K562 (cell line): ENCODE results near the gene DMGDH. TPM values are rescaled to one million over a fixed set of nuclear protein-coding genes. Genes with fewer than 3 reads are reported as not detected.

Experiments used
- ATAC-seq: fragments of 200-7000 bp; cut with Tn5 transposase; 3 replicates; pipeline ENCODE4 v1.9.1; 2020; ENCODE audit warnings: moderate library complexity
- BruUV-seq: library from RNA; stranded (reverse); fragments of 400-500 nt; replicated peaks from 2 replicates; lab custom pipeline; 2021; lab: Mats Ljungman, UMichigan
- CTCF ChIA-PET: fragments of 300-600 bp; formaldehyde crosslinking; extraction: SDS; loops from one replicate; lab custom pipeline; 2021; ENCODE audit warnings: low intra/inter-chr PET ratio; lab: Yijun Ruan, JAX
- POLR2A ChIA-PET: fragments of 300-600, 350-650 bp; sonication (Branson Sonifier 250); formaldehyde crosslinking; extraction: SDS; loops from one replicate; lab custom pipeline; 2021; ENCODE audit warnings: antibody characterized with exemption, inconsistent platforms; lab: Yijun Ruan, JAX
- DNase-seq, 4 experiments: peaks; one replicate each; pipeline versions ENCODE4 v3.0.0 to v3.0.0-alpha.2; 2011 to 2018; ENCODE audit warnings: low spot score in 3 of 4, mixed read lengths in 3 of 4; ENCODE audit errors: extremely low read depth in 1 of 4
- FAIRE-seq: peaks from 2 replicates; lab custom pipeline; 2011; peaks lifted over from hg19 to GRCh38; lab: Jason Lieb, UNC
- H2AFZ ChIP-seq: 2 replicates; pipeline ENCODE4 v1.6.0; 2011; ENCODE audit warnings: low read depth, low read length, control low read depth, inconsistent platforms
- H3K27ac ChIP-seq: fragments of 200-600 bp; 3 replicates; pipeline ENCODE4 v1.8.0; 2011; ENCODE audit warnings: low read depth, mild to moderate bottlenecking, control low read depth, inconsistent platforms, low read length, moderate library complexity, mixed read lengths; ENCODE audit errors: extremely low read depth
- H3K27me3 ChIP-seq, 2 experiments: fragments of 300-600 bp in 1 of 2; 2 replicates in 1 of 2; 3 replicates in 1 of 2; pipeline versions ENCODE4 v1.6.0 to v1.8.0; 2011; ENCODE audit warnings: inconsistent platforms in 2 of 2, low read length in 2 of 2, mild to moderate bottlenecking in 1 of 2, mixed read lengths in 1 of 2, moderate library complexity in 1 of 2; ENCODE audit not compliant: control insufficient read depth in 2 of 2, insufficient read depth in 2 of 2
- H3K36me3 ChIP-seq: fragments of 300-600 bp; 3 replicates; pipeline ENCODE4 v1.8.0; 2011; ENCODE audit warnings: mild to moderate bottlenecking, low read length, inconsistent platforms; ENCODE audit not compliant: control insufficient read depth, insufficient read depth
- H3K4me1 ChIP-seq, 2 experiments: fragments of 200-600 bp in 1 of 2; replicated peaks in 1 of 2; 2 replicates in 1 of 2; 3 replicates in 1 of 2; pipeline versions ENCODE4 v1.5.1 to v1.8.0; 2011; ENCODE audit warnings: inconsistent platforms in 2 of 2, low read length in 2 of 2, mild to moderate bottlenecking in 1 of 2, mixed read lengths in 1 of 2, moderate library complexity in 1 of 2; ENCODE audit not compliant: control insufficient read depth in 2 of 2, insufficient read depth in 2 of 2
- H3K4me2 ChIP-seq: 2 replicates; pipeline ENCODE4 v1.6.1; 2011; ENCODE audit warnings: low read length, control low read depth, inconsistent platforms, mixed read lengths; ENCODE audit not compliant: insufficient read depth
- H3K4me3 ChIP-seq: fragments of 200-600 bp; sonication (generic), shearing (Covaris generic); 2 replicates; pipeline ENCODE4 v1.5.1; 2016; ENCODE audit warnings: control low read depth, inconsistent platforms
- H3K79me2 ChIP-seq: fragments of 200-600 bp; 3 replicates; pipeline ENCODE4 v1.8.0; 2011; ENCODE audit warnings: low read length, inconsistent platforms; ENCODE audit not compliant: control insufficient read depth, insufficient read depth
- H3K9ac ChIP-seq, 2 experiments: 2 replicates each; pipeline versions ENCODE4 v1.6.0 to v1.6.1; 2011; ENCODE audit warnings: low read depth in 2 of 2, low read length in 2 of 2, control low read depth in 1 of 2, inconsistent platforms in 1 of 2, mild to moderate bottlenecking in 1 of 2, mixed read lengths in 1 of 2; ENCODE audit not compliant: insufficient read depth in 1 of 2
- H3K9me1 ChIP-seq: one replicate; pipeline ENCODE4 v1.6.0; 2011; ENCODE audit warnings: inconsistent platforms, mild to moderate bottlenecking, low read length, moderate library complexity; ENCODE audit not compliant: control insufficient read depth, insufficient read depth
- H3K9me3 ChIP-seq: replicated peaks from 2 replicates; pipeline ENCODE4 v1.5.1; 2011; ENCODE audit warnings: low read depth, low read length, inconsistent platforms; ENCODE audit not compliant: control insufficient read depth, insufficient read depth
- H4K20me1 ChIP-seq: replicated peaks from 2 replicates; pipeline ENCODE4 v1.6.1; 2011; ENCODE audit warnings: low read length, inconsistent platforms, mixed read lengths; ENCODE audit not compliant: control insufficient read depth, insufficient read depth
- CBFB ChIP-seq: sonication (generic); formaldehyde crosslinking; IDR thresholded peaks from 2 replicates; pipeline ENCODE4 v1.4.0; 2020; ENCODE audit warnings: mild to moderate bottlenecking, missing genetic modification reagents
- DEAF1 ChIP-seq: fragments of 450-650 bp; formaldehyde crosslinking; IDR thresholded peaks from 2 replicates; pipeline ENCODE4 v1.4.0; 2020; ENCODE audit warnings: mild to moderate bottlenecking, moderate library complexity
- E2F1 ChIP-seq: sonication (generic); formaldehyde crosslinking; IDR thresholded peaks from 2 replicates; pipeline ENCODE4 v1.8.1; 2023; ENCODE audit warnings: mild to moderate bottlenecking, missing genetic modification reagents, moderate library complexity
- ESRRB ChIP-seq: fragments of 250-450 bp; sonication (Bioruptor Pico); IDR thresholded peaks from 2 replicates; pipeline ENCODE4 v1.5.0; 2020; ENCODE audit warnings: mild to moderate bottlenecking, moderate library complexity, borderline replicate concordance
- HINFP ChIP-seq: fragments of 450-650 bp; conservative IDR thresholded peaks from 2 replicates; pipeline ENCODE4 v1.6.1; 2016; ENCODE audit warnings: missing genetic modification characterization, low read depth, mild to moderate bottlenecking, control low read depth, missing compliant biosample characterization
- NFIC ChIP-seq: fragments of 450-650 bp; IDR thresholded peaks from 2 replicates; pipeline ENCODE4 v1.6.1; 2017; ENCODE audit warnings: mild to moderate bottlenecking, inconsistent platforms
- RNF219 ChIP-seq: fragments of 250-450 bp; sonication (Bioruptor Pico); IDR thresholded peaks from 2 replicates; pipeline ENCODE4 v1.5.0; 2022; ENCODE audit warnings: mild to moderate bottlenecking
- SFPQ ChIP-seq: fragments of 200-400 bp; formaldehyde crosslinking; IDR thresholded peaks from 2 replicates; pipeline ENCODE4 v1.6.1; 2017; ENCODE audit warnings: mild to moderate bottlenecking, low read depth, low read length, moderate library complexity
- U2AF2 ChIP-seq: fragments of 200-400 bp; formaldehyde crosslinking; optimal IDR thresholded peaks from 2 replicates; pipeline ENCODE3; 2017; ENCODE audit warnings: low read depth, mild to moderate bottlenecking, low read length
- ZBTB26 ChIP-seq: fragments of 450-650 bp; formaldehyde crosslinking; IDR thresholded peaks from 2 replicates; pipeline ENCODE4 v1.4.0; 2022; ENCODE audit warnings: missing genetic modification characterization
- ZC3H4 ChIP-seq: sonication (generic); formaldehyde crosslinking; IDR thresholded peaks from 2 replicates; pipeline ENCODE4 v1.9.0; 2021; ENCODE audit warnings: missing genetic modification reagents, borderline replicate concordance
- ZNF699 ChIP-seq: fragments of 250-450 bp; sonication (Bioruptor Pico); IDR thresholded peaks from 2 replicates; pipeline ENCODE4 v1.8.0; 2021; ENCODE audit warnings: mild to moderate bottlenecking, moderate library complexity; ENCODE audit not compliant: insufficient replicate concordance
- WGBS: fragments of 100-300 bp; shearing (Covaris generic); methylation state at CpG from one replicate; pipeline ENCODE4 v1.1.6; 2016; ENCODE audit warnings: low coverage, mixed read lengths; ENCODE audit not compliant: insufficient coverage; ENCODE audit errors: missing lambda C conversion rate; 5-methylcytosine and 5-hydroxymethylcytosine counted together
- in situ Hi-C: fragments of 300-500 bp; cut with MboI; formaldehyde crosslinking; loops from 4 replicates; pipeline ENCODE4 v1.15.0; 2018; ENCODE audit warnings: inconsistent platforms, mixed read lengths
- intact Hi-C: fragments of 100-400 bp; cut with micrococcal nuclease; formaldehyde crosslinking; loops from 2 replicates; pipeline ENCODE4 v1.14.2; 2022
- polyA plus RNA-seq, 8 experiments: library from polyadenylated mRNA; depleted of rRNA in 4 of 8; stranded (reverse) in 5 of 8; unstranded in 3 of 8; fragments of >200 nt; fragmentation: Nextera tagmentation in 2 of 8; fragmentation: Illumina TruSeq in 1 of 8; extraction: Ambion mirVana in 2 of 8; extraction: Trizol in 1 of 8; gene quantifications; 2 replicates each; pipeline versions ENCODE4 v1.2.1 to v1.2.3, GENCODE V29; 2011 to 2014; ENCODE audit warnings: inconsistent platforms in 1 of 8, missing spikeins in 1 of 8
- total RNA-seq, 7 experiments: library from RNA; depleted of rRNA in 6 of 7; stranded (reverse); fragments of >200 nt in 6 of 7; fragmentation: Illumina TruSeq in 2 of 7; extraction: Trizol in 2 of 7; gene quantifications; 2 replicates each; pipeline versions ENCODE4 v1.2.1 to v1.2.3, GENCODE V29; 2011 to 2021; ENCODE audit warnings: low replicate concordance in 1 of 7

DMGDH gene
- total and polyA plus RNA-seq, 9 of the 15 experiments (the other 6 are each of a cell fraction or from before 2014, with no cell fraction given), result 0.13 to 0.58 TPM; not detected in 7

- H3K4me1 ChIP-seq, result peaks cover 0 to 11% of the 10 kb centered on the region in 2 experiments; a peak in 2 of 5 replicates
- no peak overlapping the region for H2AFZ ChIP-seq
- H4K20me1 ChIP-seq, result no peaks in the 10 kb centered on the region
- peaks cover 22 to 30% of the 10 kb centered on the region in 2 experiments for H3K27me3 ChIP-seq
- no peak overlapping the region for H3K4me3 ChIP-seq
- ATAC-seq (no peak), FAIRE-seq (no peak), DNase-seq (no peak)
- in situ Hi-C loops (no loop called here), intact Hi-C loops (no loop called here)
- no peaks in the 10 kb centered on the region for H3K9me3 ChIP-seq
- ChIA-PET CTCF (no interaction called here), POLR2A (interaction anchor here (0.7 kb wide), 1 partner anchor 14 kb away, joined by 3 read pairs; no protein-coding TSS in a partner anchor)
- WGBS, result 0% methylated on average over 5 of the region's 5 CpGs
- no peaks in the 10 kb centered on the region for H3K79me2 ChIP-seq
- no peak overlapping the region for H3K27ac ChIP-seq
- H3K4me2 ChIP-seq, result no peak overlapping the region
- no peaks in the 10 kb centered on the region for H3K9me1 ChIP-seq
- H3K36me3 ChIP-seq, result no peaks in the 10 kb centered on the region
- no peak overlapping the region for H3K9ac ChIP-seq
- BruUV-seq, result no TSS peak
- TF ChIP-seq ZBTB26 (CRISPR knock-in tag), result no peak
- no peak for TF ChIP-seq HINFP (tag)
- no peak for TF ChIP-seq SFPQ
- no peak for TF ChIP-seq E2F1 (CRISPR knock-in tag)
- TF ChIP-seq U2AF2, result no peak
- TF ChIP-seq ESRRB (CRISPR knock-in tag), result no peak
- TF ChIP-seq RNF219 (CRISPR knock-in tag), result no peak
- TF ChIP-seq ZC3H4 (CRISPR knock-in tag), result no peak
- TF ChIP-seq ZNF699 (CRISPR knock-in tag), result no peak
- no peak for TF ChIP-seq CBFB (CRISPR knock-in tag)
- no peak for TF ChIP-seq NFIC
- TF ChIP-seq DEAF1 (CRISPR knock-in tag), result no peak
These were observed 43.2 kb upstream of the DMGDH start for GRCh38 chr5:79112703-79113058.
